B cell (primary cell): ENCODE results near the gene ZNF789. TPM values are rescaled to one million over a fixed set of nuclear protein-coding genes. Genes with fewer than 3 reads are reported as not detected.

ENCODE experiments used
- ATAC-seq: fragments of 200-7000 bp; cut with Tn5 transposase; one replicate; pipeline ENCODE4 v1.10.0; 2021; ENCODE audit warnings: low read depth, mild to moderate bottlenecking, moderate number of reproducible peaks, moderate library complexity
- CTCF ChIA-PET: fragments of 350-600 bp; sonication (Branson Sonifier 250); formaldehyde crosslinking; loops from one replicate; lab custom pipeline; 2021; ENCODE audit warnings: antibody characterized with exemption, inconsistent platforms; lab: Charles Lee
- POLR2A ChIA-PET: fragments of 350-600 bp; sonication (Branson Sonifier 250); formaldehyde crosslinking; loops from one replicate; lab custom pipeline; 2021; ENCODE audit warnings: antibody characterized with exemption; lab: Charles Lee
- DNase-seq: peaks from one replicate; pipeline ENCODE4 v3.0.0; 2013
- H2AFZ ChIP-seq: 2 replicates; pipeline ENCODE4 v1.6.1; 2012; ENCODE audit warnings: mild to moderate bottlenecking, low read depth, low read length; ENCODE audit not compliant: insufficient read depth, poor library complexity, severe bottlenecking
- H3K27ac ChIP-seq, 2 donors: 1 replicate in 1 of 2; 2 replicates in 1 of 2; pipeline ENCODE4 v1.5.1; 2012 to 2013; ENCODE audit warnings: low read length in 2 of 2, mild to moderate bottlenecking in 2 of 2, moderate library complexity in 1 of 2
- H3K27me3 ChIP-seq, 4 experiments: fragments of 200-600 bp in 1 of 4; sonication (generic) in 1 of 4; replicated peaks in 1 of 4; 1 replicate in 2 of 4; 2 replicates in 2 of 4; pipeline versions ENCODE4 v1.6.1 to v1.7.0; 2013 to 2016; ENCODE audit warnings: low read length in 3 of 4, mild to moderate bottlenecking in 2 of 4, mixed read lengths in 1 of 4, moderate library complexity in 1 of 4; ENCODE audit not compliant: insufficient read depth in 4 of 4, control insufficient read depth in 3 of 4; ENCODE audit errors: control extremely low read depth in 1 of 4
- H3K36me3 ChIP-seq, 2 experiments: replicated peaks in 1 of 2; 1 replicate in 1 of 2; 2 replicates in 1 of 2; pipeline versions ENCODE4 v1.6.1 to v1.7.1; 2013; ENCODE audit warnings: low read length in 1 of 2; ENCODE audit not compliant: insufficient read depth in 2 of 2, control insufficient read depth in 1 of 2; ENCODE audit errors: control extremely low read depth in 1 of 2, extremely low read depth in 1 of 2
- H3K4me1 ChIP-seq, 2 donors: fragments of 200-600 bp in 1 of 2; sonication (generic) in 1 of 2; 1 replicate in 1 of 2; 2 replicates in 1 of 2; pipeline versions ENCODE4 v1.5.1 to v1.6.1; 2013 to 2017; ENCODE audit warnings: low read length in 2 of 2; ENCODE audit not compliant: control insufficient read depth in 2 of 2, insufficient read depth in 2 of 2
- H3K4me2 ChIP-seq: replicated peaks from 2 replicates; pipeline ENCODE3; 2012; ENCODE audit warnings: mild to moderate bottlenecking, low read depth, low read length; ENCODE audit not compliant: poor library complexity, severe bottlenecking
- H3K4me3 ChIP-seq, 5 experiments: fragments of 200-600 bp in 1 of 5; sonication (generic) in 1 of 5; 1 replicate in 3 of 5; 2 replicates in 2 of 5; pipeline versions ENCODE4 v1.5.1 to v1.7.0; 2011 to 2016; ENCODE audit warnings: low read length in 4 of 5, mild to moderate bottlenecking in 4 of 5, low read depth in 2 of 5, control low read depth in 1 of 5, moderate library complexity in 1 of 5; ENCODE audit not compliant: insufficient read depth in 1 of 5; ENCODE audit errors: control extremely low read depth in 1 of 5, extremely low read depth in 1 of 5
- H3K79me2 ChIP-seq: fragments of 200-600 bp; sonication (generic); one replicate; pipeline ENCODE4 v1.6.0; 2016; ENCODE audit warnings: low read length; ENCODE audit not compliant: control insufficient read depth, insufficient read depth
- H3K9ac ChIP-seq: fragments of 200-600 bp; sonication (generic); 2 replicates; pipeline ENCODE4 v1.6.1; 2017; ENCODE audit warnings: mild to moderate bottlenecking, low read length, moderate library complexity
- H3K9me3 ChIP-seq, 3 donors: one replicate each; pipeline versions ENCODE4 v1.6.1 to v1.7.1; 2013; ENCODE audit warnings: low read length in 2 of 3; ENCODE audit not compliant: control insufficient read depth in 2 of 3, insufficient read depth in 1 of 3; ENCODE audit errors: control extremely low read depth in 1 of 3
- H4K20me1 ChIP-seq: 2 replicates; pipeline ENCODE4 v1.6.0; 2012; ENCODE audit warnings: mild to moderate bottlenecking, low read length; ENCODE audit not compliant: insufficient read depth, control insufficient read depth, poor library complexity, severe bottlenecking
- H3K27ac Mint-ChIP-seq: one replicate; pipeline ENCODE4 v1.8.0; 2021; ENCODE audit warnings: mixed read lengths
- H3K27me3 Mint-ChIP-seq: one replicate; pipeline ENCODE4 v1.8.0; 2021; ENCODE audit warnings: mixed read lengths
- H3K4me1 Mint-ChIP-seq: one replicate; pipeline ENCODE4 v1.8.0; 2021; ENCODE audit warnings: mixed read lengths
- H3K4me3 Mint-ChIP-seq: one replicate; pipeline ENCODE4 v1.8.0; 2021; ENCODE audit warnings: mixed read lengths
- H3K9me3 Mint-ChIP-seq: one replicate; pipeline ENCODE4 v1.8.0; 2022; ENCODE audit warnings: mixed read lengths; ENCODE audit not compliant: insufficient read depth
- EZH2 ChIP-seq: IDR thresholded peaks from 2 replicates; pipeline ENCODE4 v1.6.1; 2012; ENCODE audit warnings: borderline replicate concordance, low read depth, mild to moderate bottlenecking, moderate library complexity, low read length; ENCODE audit not compliant: insufficient read depth, poor library complexity, severe bottlenecking
- WGBS: methylation state at CpG from one replicate; pipeline ENCODE4 v1.1.5; 2013; ENCODE audit warnings: missing lambda C conversion rate; ENCODE audit not compliant: insufficient coverage; 5-methylcytosine and 5-hydroxymethylcytosine counted together
- intact Hi-C: fragments of 100-400 bp; cut with micrococcal nuclease; formaldehyde crosslinking; loops from one replicate; pipeline ENCODE4 v1.10.0; 2022
- polyA plus RNA-seq: library from polyadenylated mRNA; depleted of rRNA; stranded (reverse); fragments of >200 nt; gene quantifications from 2 replicates; pipeline ENCODE4 v1.2.3, GENCODE V29; 2012
- total RNA-seq, 2 donors: library from RNA; stranded (reverse); fragments of 120-200 nt in 1 of 2; gene quantifications; 1 replicate in 1 of 2; 2 replicates in 1 of 2; pipeline versions ENCODE4 v1.2.3 to v1.2.4, GENCODE V29; 2013 to 2022
- TF ChIP-seq, protein P1 (sequence below): fragments of 200-600 bp; IDR thresholded peaks from one replicate; pipeline ENCODE4 v1.8.0; 2022; ENCODE audit warnings: antibody characterized with exemption, mild to moderate bottlenecking

Gene ZNF789
- total and polyA plus RNA-seq, 2 donors (not counting 1 experiment from before 2014, with no cell fraction given): 16.4 to 36.7 TPM

DNA sequence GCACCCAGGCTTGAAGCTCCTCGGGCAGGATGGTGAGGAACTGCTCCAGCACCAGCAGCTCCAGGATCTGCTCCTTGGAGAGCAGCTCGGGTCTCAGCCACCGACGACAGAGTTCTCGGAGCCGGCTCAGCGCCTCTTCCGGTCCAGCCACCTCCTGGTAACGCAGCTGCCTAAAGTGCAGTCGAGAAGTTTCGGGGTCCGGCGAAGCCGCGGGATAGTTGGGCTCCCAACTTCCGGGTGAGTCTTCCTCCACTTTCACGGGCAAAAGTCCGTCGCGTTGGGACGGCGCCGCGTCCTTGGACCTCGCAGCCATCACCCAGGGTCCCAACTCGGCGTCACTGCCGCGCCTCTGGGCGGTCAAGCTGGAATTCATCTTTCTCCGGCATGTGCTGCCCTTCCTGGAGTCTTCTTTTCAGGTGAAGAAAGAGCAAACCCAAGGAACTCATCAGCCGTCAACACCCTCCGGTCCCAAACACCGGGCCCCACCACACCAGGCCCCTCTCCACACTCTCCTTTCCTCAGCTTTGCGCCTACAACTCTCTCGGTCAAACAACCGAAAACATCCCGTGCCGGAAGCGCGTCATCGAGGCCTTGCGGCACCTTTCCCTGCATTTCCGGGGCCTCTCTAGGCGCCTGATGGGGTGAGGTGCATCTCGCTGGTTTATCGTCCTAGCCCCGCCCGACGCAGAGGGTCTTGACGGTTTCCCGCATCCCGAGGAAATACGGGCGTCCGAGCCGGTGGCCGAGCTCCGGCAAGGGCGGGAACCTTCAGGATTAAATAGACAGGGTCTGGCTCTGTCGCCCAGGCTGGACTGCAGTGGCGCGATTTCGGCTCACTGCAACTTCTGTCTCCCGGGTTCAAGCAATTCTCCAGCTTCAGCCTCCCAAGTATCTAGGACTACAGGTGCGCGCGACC is 27.3 kb downstream of the ZNF789 start, which contains the start of gene ZNF394:
Gene ZNF394, minus strand, starts transcription at position 561 of the 916 bp plus-strand sequence. Its CDS starts 188 bp downstream, at position 373.
- H3K27ac Mint-ChIP-seq: peak within 1 kb of the TSS; percentile 98
- DNase-seq (peak; percentile 93), ATAC-seq (peak; percentile 26)
- no peaks in the 10 kb centered on the region for H3K27me3 Mint-ChIP-seq
- H4K20me1 ChIP-seq: peaks cover 35% of the 10 kb centered on the region
- peaks cover 0 to 6% (median 0%) of the 10 kb centered on the region in 3 donors for H3K9me3 ChIP-seq
- H3K36me3 ChIP-seq: peaks cover 0 to 22% of the 10 kb centered on the region in 2 experiments
- H3K9me3 Mint-ChIP-seq: no peaks in the 10 kb centered on the region
- ChIA-PET POLR2A (interaction anchor here (0.7 to 1.9 kb wide), 7 partner anchors 27 to 125 kb away, joined by 3 to 9 read pairs (median 4); partner anchors contain the start of genes BUD31, FAM200A, PDAP1 and ZNF655), CTCF (interaction anchor here (0.7 to 1.2 kb wide), 4 partner anchors 28 to 92 kb away, joined by 3 to 4 read pairs (median 3); partner anchors contain the start of genes BUD31, PDAP1 and ZNF655)
- peak within 1 kb of the TSS; percentile 97 to 99 for H3K27ac ChIP-seq
- H3K79me2 ChIP-seq: peaks cover 60% of the 10 kb centered on the region
- H3K4me2 ChIP-seq: peak within 1 kb of the TSS; percentile 86
- intact Hi-C loops: loop anchor here (1.0 to 10.0 kb wide), 6 partner anchors 28 to 585 kb away; partner anchors contain the start of genes BUD31, COPS6, FAM200A and PDAP1
- peak within 1 kb of the TSS; percentile 87 for H2AFZ ChIP-seq
- H3K27me3 ChIP-seq: no peaks in the 10 kb centered on the region
- TF ChIP-seq EZH2: no peak
- TF ChIP-seq, protein P1, sequence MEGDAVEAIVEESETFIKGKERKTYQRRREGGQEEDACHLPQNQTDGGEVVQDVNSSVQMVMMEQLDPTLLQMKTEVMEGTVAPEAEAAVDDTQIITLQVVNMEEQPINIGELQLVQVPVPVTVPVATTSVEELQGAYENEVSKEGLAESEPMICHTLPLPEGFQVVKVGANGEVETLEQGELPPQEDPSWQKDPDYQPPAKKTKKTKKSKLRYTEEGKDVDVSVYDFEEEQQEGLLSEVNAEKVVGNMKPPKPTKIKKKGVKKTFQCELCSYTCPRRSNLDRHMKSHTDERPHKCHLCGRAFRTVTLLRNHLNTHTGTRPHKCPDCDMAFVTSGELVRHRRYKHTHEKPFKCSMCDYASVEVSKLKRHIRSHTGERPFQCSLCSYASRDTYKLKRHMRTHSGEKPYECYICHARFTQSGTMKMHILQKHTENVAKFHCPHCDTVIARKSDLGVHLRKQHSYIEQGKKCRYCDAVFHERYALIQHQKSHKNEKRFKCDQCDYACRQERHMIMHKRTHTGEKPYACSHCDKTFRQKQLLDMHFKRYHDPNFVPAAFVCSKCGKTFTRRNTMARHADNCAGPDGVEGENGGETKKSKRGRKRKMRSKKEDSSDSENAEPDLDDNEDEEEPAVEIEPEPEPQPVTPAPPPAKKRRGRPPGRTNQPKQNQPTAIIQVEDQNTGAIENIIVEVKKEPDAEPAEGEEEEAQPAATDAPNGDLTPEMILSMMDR: peak; percentile 11
- H3K4me1 Mint-ChIP-seq: peaks cover 36% of the 10 kb centered on the region
- peak within 1 kb of the TSS; percentile 92 for H3K4me3 Mint-ChIP-seq
- H3K9ac ChIP-seq: peak within 1 kb of the TSS; percentile 96
- WGBS: under 1% methylated on average over 64 of the region's 68 CpGs
- H3K4me1 ChIP-seq: peaks cover 22 to 31% of the 10 kb centered on the region in 2 donors
- peak within 1 kb of the TSS; percentile 83 to 100 (median 91) for H3K4me3 ChIP-seq
